Coronary artery (tissue), 2 donors: ENCODE results near the gene EIF2S3B.

Experiments
- DNase-seq: peaks from one replicate; pipeline ENCODE4 v3.0.0-alpha.2; 2017; ENCODE audit warnings: low spot score
- H3K27ac ChIP-seq, 2 donors: fragments of 200-600 bp; sonication (generic); one replicate each; pipeline ENCODE4 v1.5.1; 2016 to 2019
- H3K4me3 ChIP-seq: fragments of 200-600 bp; sonication (generic); 2 replicates; pipeline ENCODE4 v1.5.1; 2016; ENCODE audit warnings: mild to moderate bottlenecking, moderate library complexity
- CTCF ChIP-seq: fragments of 200-600 bp; sonication (generic); IDR thresholded peaks from one replicate; pipeline ENCODE4 v1.5.1; 2019; ENCODE audit warnings: antibody characterized with exemption

Gene EIF2S3B

GRCh38 chr12:10554228-10554755 is 48.6 kb downstream of the EIF2S3B start:
- no peak overlapping the region for H3K27ac ChIP-seq
- TF ChIP-seq CTCF = no peak
- no peak overlapping the region for H3K4me3 ChIP-seq
- no peak for DNase-seq

GRCh38 chr12:10554756-10555481 is 49.2 kb downstream of the EIF2S3B start:
- no peak for TF ChIP-seq CTCF
- Histone ChIP-seq H3K4me3 (no peak overlapping the region), H3K27ac (no peak overlapping the region)
- DNase-seq = no peak

GRCh38 chr12:10557329-10557728 is 51.6 kb downstream of the EIF2S3B start:
- Histone ChIP-seq H3K4me3 (no peak overlapping the region), H3K27ac (no peak overlapping the region)
- TF ChIP-seq CTCF = no peak
- DNase-seq = no peak

GRCh38 chr12:10557766-10558165 is 52.1 kb downstream of the EIF2S3B start:
- Histone ChIP-seq H3K4me3 (no peak overlapping the region), H3K27ac (no peak overlapping the region)
- DNase-seq = no peak
- no peak for TF ChIP-seq CTCF
